GM21723 (cell line): ENCODE measurements around the gene UBE2J2.

Experiments
- ATAC-seq: cut with Tn5 transposase; IDR thresholded peaks from one replicate; pipeline ENCODE4 v1.9.1; 2021; ENCODE audit warnings: mild to moderate bottlenecking, moderate library complexity; ENCODE audit not compliant: unreplicated experiment

UBE2J2 gene

DNA sequence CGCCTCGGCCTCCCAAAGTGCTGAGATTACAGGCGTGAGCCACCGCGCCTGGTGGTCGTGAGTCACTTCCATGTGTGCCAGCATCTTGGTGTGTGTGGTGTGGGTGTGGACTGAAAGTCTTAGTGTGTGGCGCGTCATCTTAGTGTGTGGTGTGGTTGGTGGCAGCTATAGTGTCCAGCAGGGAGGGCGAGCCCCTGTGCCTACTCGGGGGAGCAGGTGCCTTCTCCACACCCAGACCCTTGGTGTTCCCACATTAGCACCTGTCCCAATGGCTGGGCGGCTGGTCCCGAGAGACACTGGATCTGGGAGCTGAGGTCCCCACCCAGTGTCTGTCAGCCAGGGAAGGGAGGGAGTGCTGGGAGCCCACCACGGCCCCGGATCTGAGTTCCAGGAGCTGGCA lies 9.3 kb upstream of the UBE2J2 start:
- no peak for ATAC-seq

DNA sequence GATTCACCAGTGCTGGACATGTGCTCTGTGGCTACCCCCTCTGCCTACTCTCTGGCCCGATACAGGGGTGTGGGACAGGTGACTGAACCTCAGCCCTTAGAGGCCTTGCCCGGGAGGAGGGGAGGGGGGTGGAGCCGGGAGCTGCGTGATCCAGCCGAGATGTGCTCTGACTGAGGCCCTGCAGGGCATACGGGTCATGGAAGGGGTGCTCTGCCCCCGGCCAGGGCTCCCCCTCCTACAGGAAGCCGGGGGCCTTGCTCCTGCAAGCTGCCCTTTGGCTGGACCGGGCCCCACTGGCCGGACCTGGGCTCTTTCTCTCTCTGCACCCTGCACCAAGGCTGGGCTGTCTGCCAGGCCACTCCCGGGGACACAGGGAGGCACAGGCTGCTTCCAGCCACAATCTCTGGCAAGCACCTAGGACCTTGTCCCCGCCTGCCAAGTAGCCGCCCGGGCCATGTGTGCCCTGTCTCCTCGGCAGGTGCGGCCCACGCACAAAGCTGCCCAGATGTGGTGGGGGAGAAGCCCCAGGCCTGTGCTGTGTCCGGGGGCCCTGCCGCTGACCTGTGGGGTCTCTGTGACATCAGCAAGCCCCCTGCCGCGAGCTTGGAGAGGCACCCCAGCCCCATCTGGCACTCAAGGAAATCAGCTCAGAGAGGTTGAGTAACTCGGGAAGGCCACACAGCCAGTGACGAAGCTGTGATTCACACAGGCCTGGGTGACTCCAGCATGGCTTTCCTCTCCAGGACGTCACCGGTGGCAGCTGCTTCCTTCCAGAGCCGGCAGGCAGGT lies 8.1 kb upstream of the UBE2J2 start:
- ATAC-seq: no peak

DNA sequence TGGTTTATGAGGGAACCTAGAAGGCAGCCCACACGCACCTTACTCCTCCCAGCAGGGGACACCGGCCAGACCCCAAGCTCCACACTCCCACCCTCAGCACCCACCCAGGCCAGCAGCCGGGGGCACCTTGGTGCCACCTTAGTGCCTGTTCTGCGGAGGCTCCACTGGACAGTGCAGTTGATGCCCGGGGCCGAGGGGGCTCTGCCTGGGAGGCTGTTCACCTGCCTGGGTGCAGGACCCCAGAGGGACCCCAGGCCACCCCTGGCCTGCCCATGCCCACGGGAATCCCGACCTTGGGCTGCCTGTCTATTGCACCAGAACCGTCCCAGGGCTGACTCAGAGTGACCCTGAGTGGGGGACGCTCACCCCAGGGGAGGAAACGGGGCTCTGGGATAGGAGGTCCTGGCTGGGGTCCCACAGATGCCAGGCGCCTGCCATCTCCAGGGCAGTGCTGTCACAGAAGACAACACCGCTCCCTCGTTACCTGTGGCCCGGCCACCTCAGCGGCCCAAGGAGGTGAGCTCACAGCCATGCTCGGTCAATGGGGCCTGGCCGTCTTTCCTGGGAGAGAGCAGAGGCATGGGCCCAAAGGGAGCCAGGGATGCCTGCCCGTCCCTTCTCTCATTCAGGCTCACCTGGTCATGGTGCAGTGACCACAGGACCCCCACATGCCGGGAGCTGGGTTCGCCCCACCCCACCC lies 7.3 kb upstream of the UBE2J2 start:
- ATAC-seq: no peak

DNA sequence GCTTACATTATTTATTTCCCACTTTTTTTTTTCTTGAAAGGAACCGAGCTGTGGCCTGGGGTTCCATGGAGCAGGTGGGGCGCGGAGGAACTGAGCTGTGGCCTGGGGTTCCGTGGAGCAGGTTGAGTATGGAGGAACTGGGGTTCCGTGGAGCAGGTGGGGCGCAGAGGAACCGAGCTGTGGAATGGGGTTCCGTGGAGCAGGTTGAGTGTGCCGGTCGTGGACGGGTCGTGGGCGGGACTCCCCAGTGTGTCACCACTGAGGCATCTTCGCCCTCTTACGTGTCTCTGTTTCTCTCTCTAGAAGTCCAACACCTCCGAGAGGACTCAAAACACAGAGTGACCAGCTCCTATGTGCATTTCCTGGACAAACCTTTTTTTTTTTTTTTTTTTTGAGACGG lies 5.4 kb upstream of the UBE2J2 start:
- ATAC-seq: no peak

DNA sequence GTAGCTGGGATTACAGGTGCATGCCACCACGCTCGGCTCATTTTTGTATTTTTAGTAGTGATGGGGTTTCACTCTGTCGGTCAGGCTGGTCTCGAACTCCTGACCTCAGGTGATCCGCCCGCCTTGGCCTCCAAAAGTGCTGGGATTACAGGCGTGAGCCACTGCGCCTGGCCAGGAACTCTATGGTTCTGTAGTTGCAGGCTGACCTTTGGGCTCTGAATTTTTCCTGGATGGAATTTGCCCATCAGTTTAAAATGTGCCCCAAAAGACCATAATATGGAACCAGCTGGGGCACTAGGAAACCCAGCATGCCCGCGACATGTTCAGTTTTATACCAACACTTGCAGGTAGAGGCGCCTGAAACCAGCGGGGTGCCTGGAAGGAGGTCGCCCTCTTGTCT lies 5.0 kb upstream of the UBE2J2 start:
- ATAC-seq: no peak

DNA sequence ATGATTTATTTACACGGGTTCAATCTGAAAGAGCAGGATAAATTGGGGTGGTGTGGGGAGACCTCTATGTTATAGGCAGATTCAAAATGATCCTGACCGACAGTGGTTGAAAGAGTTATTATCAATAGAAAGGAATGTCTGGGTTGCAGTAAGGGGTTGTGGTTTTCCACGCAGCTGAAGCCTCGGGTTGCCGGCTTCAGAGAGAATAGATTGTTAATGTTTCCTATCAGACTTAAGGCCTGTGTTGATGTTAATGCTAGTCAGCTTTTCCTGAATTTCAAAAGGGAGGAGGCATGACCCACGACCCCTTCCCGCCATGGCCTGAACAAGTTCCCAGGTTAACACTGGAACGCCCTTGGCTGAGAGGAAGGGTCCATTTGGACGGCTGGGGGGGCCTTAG lies 2.2 kb upstream of the UBE2J2 start:
- no peak for ATAC-seq

DNA sequence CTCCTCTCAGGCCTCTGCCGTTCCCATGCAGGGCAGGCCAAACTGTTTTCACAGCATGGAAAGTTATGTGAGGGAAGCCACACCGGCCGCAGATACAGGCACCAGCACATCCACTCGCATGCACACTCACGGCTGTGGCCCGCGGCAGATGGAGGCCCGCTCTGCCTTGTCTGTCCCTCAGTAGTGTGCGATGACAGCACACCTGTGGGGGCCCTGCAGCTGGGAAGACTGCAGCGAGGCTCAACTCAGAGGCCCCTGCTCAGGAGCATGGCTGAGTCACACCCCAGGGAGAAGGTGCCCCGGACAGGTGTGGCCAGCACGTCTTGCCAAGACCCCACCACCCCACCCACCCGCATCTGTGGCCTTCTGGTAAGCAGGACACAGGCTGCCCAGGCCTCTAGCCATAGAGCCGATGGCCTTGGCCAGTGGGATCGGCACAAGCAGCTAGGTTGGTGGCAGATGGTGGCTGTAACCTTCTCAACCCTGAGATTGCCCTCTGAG lies 1.3 kb upstream of the UBE2J2 start:
- ATAC-seq: no peak

DNA sequence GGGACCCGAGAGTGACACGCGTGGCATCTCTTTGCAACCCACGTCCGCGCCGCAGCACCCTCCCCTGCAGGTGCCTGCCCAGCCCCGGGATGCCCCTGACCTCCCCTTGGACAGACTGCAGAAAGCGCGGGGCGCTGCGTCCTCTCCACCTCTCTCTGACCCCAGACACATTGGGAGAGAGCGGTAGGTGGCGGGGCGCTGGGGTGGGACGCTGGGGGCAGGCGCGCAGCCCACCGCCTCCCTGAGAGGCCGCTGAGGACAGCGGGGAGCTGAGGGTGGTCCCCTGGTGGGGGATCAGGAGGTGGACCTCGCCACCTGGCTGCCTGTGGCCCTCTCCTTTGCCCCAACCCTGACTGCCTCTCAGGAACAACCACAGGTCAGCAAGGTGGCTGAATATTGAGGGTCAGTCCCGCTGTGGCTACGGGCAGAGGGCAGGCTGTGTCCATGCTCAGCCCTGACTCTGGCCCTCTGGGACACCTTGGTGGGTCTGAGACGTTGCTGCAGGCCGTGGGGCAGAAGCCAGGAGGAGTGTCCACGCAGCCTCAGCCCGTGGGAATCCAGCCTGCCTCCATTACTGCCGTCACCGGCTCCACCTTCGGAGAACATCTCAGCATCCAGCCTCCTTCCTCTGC lies 761 bp upstream of the UBE2J2 start:
- ATAC-seq: no peak

DNA sequence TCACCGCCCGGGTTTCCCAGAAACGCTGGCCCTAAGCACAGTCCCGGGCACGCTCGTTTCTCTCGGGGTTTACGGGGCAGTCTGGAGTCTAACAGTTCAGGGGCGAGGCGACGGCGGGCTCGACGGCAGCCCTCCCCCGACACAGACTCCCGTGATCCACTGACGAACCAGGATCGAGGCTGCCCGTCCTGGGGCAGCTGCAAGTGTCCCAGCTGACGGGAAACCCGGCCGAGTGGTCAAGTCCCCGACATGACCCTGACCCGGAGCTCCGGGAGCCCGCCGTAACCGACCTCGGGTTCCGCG lies 494 bp downstream of the UBE2J2 start:
- ATAC-seq: no peak

DNA sequence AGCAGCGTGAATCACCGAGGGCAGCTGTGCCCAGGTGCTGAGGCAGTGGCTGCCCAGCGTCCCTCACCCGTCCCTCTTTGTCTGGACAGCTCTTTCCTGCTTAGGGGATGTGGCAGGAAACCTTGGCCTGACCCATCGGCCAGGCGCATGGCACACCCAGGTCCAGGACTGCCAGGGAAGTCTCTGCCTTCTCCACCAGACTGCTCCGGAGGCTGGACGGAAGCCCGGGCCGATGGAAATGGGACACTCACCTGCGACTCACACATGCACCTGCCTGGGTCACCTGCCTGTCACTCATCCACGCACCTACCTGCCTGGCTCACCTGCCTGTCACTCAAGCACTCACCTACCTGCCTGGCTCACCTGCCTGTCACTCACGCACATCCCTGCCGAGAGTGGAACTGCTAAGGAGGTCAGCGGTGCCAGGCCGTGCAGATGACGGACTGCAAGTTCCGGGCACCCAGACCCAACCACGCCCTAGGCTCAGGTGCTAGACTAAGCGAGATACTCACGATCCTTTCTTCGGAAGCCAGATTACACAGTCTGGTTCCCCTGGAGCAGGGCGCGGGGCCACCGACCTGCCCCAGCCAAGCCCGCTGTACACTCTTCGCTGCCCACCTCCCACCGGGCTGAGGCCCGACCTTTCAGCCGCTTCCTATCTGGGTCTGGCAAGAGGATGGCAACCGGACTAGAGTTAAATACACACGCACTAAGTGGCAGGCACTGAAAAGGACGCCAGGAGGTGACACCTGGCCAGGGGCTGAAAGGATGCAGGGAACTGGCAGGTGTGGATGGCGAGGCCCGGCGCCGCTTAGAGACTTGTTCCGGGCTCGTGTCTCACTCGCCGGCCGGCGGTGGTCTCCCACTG lies 1.1 kb downstream of the UBE2J2 start:
- no peak for ATAC-seq

DNA sequence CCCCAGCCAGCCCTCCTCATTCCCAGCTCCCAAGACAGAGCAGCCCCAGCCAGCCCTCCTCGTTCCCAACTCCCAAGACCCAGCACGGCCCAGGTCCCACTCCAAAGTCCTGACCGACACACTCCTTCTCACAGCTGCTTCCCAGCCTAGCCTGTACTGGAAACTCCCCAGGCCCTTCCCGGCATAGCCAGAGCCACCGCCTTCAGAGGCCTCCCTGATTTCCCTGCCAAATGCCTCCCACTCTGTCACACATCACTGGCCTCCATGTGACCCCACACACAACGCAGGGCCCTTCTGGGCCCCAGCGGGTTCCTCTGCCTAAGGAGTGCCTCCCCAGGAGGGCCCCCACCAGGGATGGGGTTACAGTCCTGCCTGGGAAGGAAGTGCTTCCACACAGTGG lies 2.8 kb downstream of the UBE2J2 start:
- no peak for ATAC-seq

DNA sequence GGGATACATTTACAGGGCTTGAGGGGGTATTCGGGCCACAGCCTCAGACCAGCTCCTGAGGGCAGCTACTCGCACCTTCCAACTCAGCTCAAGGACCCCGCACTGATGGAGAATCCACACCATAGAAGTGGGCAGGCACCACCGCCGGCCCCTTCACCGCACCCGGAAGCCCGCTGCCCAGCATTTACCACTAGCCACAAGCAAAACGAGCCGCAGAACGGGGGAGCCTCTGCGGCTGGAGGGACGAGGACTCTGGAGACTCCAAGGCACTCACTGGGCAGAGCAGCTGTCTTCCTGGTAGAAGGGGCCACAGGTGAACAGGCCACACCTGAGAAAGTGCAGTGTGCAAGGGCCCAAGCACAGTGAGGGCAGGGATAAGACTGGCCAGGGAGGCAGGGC lies 5.4 kb downstream of the UBE2J2 start:
- no peak for ATAC-seq

DNA sequence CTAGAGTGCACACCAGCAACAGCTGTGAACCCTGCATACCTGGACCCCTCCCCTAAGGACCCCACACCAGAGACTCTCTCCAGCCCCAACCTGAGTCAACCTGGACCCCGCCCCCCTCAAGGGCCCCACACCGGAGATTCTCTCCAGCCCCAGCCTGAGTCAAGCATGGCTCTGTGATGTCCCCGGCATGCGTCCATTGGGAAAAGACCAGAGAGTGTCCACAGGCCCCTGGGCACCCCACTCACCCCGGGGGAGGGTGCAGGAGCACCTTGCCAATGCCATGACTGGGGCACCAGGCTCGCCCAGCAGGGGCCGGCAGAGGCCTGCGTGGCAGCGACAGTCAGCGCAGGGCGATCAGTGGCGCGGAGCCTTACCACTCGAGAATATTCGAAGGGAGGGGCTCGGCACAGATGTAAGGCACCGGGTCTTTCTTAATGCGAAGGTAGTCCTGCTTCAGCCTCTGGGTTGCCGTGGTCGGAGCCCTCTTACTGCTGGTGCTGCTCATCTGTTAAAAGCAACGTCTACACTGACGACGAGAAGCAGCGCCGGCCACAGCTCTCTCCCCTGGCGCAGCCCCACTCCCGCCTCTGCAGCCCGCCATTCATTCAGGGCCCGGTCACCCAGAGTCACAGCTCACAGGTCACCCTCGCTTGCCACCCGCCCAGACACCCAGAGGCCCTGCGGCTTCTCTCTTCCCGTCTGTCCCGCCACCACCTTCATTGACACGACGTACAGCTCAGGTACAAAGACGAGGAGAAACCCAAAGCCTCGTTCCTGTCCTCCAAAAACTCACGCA lies 6.0 kb downstream of the UBE2J2 start:
- no peak for ATAC-seq

DNA sequence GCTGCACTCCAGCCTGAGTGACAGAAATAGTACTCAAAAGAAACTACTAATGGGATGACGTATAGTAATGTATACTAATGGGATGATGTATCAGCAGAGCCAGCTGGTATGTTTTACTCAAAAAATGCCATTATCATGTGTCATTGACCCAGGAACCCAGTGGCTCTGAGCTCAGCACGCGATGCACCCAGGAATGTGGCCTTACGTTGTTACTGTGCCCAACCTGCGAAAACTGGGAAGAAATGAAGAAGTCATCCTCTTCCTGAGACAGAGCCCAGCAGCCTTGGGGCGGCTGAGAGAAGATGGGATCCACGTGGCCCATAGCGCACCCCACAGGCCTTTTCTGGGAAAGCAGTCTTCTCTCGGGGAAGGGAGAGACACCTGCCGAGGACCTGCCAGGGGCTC lies 8.8 kb downstream of the UBE2J2 start:
- no peak for ATAC-seq

DNA sequence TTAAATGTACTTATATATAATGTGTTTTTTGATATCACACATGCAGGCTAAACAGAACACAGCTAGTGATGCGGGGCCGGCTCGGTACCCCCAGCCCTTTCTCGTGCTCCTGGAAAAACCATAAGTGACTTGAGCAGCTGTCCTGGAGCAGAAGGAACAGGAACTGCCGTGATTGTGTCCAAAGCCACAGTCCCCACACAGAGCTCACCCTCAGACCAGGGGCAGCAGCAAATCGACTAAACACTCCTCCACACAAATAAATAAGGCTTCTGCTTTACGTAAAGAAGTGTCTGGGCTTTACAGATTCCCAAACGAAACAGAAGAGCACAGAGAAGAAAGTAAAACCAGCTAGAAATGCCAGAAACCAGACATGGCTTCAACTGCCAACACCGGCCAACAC lies 9.6 kb downstream of the UBE2J2 start:
- no peak for ATAC-seq

DNA sequence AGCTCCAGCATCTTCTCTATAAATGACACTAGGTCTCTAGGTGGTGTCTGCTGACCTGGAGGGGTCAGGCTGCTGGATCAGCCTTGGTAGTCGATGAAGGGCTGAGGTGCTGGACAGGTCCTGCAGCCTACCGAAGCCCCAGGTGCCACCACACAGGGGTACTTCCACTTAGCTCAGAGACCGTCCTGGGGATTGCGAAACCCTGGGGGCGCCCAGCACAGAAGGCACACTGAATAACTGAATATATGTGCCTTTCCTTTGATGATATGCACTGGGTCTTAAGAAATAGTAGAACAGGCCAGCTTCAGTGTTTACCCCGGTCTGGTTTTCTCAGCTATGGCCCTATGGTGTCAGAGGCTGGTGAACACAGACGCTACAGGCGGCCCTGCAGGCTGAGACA lies 10.9 kb downstream of the UBE2J2 start:
- no peak for ATAC-seq

DNA sequence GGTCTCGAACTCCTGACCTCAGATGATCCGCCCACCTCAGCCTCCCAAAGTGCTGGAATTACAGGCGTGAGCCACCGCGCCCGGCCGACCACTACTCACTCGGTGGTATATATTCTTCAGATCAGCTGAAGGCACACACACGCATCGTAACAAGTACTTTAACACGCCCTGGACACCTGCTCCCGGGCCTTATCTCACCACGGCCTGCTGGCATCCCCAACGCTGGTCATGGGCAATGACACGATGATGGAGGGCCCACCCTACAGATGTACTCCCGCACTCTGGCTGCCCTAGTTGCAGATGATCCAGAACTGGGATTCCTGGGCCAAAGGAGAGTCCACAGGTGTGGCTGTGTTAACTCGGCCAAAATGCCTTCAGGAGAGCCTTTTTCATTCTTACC lies 11.6 kb downstream of the UBE2J2 start:
- no peak for ATAC-seq

DNA sequence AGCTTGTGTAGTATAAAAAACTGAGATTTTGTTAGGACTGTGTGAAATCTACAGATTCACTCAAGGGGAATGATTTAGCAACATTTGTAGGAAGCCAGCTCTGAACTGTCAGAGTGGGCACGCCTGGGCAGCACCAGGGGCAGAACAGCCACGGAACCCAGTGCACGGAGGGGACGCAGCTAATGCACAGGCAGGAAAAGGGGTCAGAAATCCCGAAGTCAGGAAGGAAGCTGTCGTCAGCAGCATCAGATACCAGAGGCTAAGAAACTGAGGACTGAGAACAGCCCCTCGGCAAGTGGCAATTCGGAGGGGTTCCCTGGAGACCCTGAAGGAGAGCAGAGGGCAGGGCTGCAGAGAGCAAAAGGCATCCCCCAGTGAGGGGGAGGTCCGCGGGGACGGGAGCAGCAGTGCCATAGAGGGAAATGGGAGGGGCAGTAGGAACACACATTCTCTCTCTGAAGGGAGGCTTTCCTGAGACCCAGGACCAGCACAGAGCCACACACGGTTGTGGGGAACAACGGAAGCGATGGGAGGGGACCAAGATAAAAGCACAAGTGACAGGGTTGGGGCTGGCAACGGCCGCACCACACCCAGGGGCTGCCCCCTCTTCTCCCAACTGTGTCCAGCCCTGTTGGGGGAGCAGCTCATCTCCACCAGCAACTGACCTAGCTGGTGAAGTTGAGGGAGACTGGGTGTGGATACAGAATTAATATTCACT lies 12.7 kb downstream of the UBE2J2 start:
- ATAC-seq: no peak

DNA sequence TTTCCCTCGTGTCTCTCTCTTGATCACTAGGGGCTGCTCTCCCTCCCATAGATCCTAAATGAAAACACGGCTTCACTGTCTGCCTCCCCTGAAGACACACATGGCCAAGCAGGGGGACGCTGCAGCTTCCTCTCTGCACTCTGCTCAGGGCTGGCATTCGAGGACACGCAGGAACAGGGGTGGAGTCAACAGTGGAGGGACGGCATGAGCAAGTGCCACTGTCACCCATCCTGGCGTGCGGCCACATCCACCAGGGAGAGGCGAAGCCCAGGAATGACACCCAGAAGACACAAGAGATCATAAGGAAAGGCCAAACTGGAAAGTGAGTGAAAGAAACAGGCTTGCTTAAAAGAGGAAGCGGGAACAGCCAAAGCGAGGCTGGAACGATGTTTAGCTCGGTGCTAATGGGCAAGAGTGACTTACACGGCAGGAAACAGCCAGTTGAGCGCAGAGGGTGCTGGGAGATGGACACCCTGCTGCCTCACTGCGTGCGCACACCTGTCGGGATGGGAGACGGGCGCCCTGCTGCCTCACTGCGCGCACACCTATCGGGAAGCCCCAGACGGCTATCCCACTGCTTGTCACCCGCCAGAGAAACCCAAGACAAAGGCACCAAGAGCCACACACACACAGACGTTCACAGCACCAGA lies 13.6 kb downstream of the UBE2J2 start:
- no peak for ATAC-seq
